Gastroesophageal sphincter (tissue), 3 donors: Measurements from ENCODE around the gene SPCS2.

Experiments
- POLR2AphosphoS5 ChIP-seq: sonication (generic); formaldehyde crosslinking; IDR thresholded peaks from one replicate; pipeline ENCODE4 v1.6.1; 2017; ENCODE audit warnings: antibody characterized with exemption
- TF ChIP-seq, protein P1 (sequence below), 4 experiments: fragments of 200-600 bp in 2 of 4; fragments of 450-650 bp in 2 of 4; sonication (generic) in 1 of 4; IDR thresholded peaks; one replicate each; pipeline ENCODE4 v1.5.1; 2017 to 2019; ENCODE audit warnings: antibody characterized with exemption in 4 of 4, mild to moderate bottlenecking in 2 of 4, moderate library complexity in 2 of 4

DNA sequence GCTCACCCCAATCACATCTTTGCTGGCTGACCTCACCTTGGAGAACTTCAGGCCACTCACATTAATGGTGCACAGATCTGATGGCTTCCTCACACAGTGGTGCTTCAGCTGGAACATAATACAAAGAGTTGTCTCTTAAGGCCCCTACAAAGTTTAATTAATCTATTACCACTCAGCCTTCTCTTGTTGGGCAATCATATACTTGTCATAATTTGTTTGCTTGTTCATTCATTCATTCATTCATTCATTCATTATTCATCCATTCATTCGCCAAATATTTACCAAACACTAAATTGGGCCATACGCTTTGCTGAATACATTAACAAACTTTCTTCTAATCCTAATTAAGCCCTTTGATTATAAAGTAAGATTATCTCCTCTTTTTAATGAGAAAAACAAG lies 15.3 kb upstream of the SPCS2 start:
- TF ChIP-seq POLR2AphosphoS5, result no peak
- TF ChIP-seq, protein P1, sequence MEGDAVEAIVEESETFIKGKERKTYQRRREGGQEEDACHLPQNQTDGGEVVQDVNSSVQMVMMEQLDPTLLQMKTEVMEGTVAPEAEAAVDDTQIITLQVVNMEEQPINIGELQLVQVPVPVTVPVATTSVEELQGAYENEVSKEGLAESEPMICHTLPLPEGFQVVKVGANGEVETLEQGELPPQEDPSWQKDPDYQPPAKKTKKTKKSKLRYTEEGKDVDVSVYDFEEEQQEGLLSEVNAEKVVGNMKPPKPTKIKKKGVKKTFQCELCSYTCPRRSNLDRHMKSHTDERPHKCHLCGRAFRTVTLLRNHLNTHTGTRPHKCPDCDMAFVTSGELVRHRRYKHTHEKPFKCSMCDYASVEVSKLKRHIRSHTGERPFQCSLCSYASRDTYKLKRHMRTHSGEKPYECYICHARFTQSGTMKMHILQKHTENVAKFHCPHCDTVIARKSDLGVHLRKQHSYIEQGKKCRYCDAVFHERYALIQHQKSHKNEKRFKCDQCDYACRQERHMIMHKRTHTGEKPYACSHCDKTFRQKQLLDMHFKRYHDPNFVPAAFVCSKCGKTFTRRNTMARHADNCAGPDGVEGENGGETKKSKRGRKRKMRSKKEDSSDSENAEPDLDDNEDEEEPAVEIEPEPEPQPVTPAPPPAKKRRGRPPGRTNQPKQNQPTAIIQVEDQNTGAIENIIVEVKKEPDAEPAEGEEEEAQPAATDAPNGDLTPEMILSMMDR (IDR thresholded peaks at IDR 0.05), result no peak
